AML-193 (cell line): ENCODE measurements around the gene TUBG2.
"Not testable (repeated sequence)": the region's sequence is repeated elsewhere in the genome, so short reads cannot be mapped to it uniquely, and the experiment has no call there.

Experiments
- DNase-seq, 2 experiments: peaks; one replicate each; lab custom pipeline; 2025; lab: John Stamatoyannopoulos, UW

The TUBG2 gene

DNA sequence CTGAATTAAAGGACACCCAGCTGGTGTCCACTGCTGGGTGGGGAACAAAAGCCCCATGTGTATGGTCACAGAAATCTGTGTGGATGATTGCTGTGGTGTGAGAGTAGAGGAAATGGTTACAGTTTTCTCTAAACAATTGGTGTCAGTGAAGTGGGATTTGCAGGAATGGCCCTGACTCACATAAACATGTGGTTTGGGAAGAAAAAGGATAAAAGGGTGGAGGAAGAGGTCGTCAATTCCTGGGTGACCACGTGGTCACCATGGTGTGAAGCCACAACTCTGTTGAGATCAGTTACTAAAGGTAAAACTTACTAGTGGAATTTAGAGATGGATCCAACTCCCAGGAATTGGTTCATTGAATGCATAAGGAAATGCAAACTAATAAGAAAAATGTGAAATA lies 3.6 kb upstream of the TUBG2 start:
- no peak for DNase-seq

DNA sequence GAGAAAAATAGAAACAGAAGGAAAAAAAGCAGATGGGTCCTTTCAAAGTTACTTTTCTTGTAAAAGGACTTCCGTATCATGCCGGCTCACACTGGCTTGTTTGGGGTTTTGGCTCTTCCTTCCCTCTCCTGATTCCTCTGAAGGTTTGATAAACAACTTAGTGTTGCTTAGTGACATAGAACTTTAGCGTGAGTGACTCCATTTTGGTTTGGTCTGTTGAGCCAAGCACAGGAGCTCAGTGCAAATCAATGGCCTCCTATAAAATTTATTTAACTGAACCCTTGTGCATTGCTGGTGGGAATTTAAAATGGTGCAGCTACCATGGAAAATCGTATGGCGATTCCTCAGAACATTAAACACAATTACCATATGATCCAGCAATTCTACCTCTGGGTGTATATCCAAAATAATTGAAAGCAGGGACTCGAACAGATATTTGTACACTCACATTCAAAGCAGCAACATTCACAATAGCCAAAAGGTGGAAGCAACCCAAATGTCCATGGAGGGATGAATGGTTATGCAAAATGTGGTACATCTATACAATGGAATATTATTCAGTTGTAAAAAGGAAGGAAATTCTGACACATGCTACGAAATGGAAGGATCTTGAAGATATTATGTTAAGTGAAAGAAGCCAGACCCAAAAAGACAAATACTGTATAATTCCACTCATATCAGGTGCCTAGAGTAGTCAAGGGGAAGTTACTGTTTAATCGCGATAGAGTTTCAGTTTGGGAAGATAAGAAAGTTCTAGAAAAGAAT lies 1.1 kb upstream of the TUBG2 start:
- no peak for DNase-seq

DNA sequence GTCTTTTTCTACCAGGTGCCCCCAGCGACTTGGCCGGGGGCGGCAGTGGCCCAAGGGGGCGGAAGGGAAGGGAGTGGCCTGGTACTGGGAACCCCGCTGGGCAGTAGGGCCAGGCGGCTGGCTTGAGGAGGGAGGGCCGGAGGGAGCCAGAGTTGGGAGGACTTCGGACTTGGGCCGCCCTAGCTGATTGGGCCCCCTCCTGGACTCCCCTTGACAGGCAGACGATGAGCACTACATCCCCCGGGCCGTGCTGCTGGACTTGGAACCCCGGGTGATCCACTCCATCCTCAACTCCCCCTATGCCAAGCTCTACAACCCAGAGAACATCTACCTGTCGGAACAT lies 819 bp downstream of the TUBG2 start:
- DNase-seq: not testable (repeated sequence)

DNA sequence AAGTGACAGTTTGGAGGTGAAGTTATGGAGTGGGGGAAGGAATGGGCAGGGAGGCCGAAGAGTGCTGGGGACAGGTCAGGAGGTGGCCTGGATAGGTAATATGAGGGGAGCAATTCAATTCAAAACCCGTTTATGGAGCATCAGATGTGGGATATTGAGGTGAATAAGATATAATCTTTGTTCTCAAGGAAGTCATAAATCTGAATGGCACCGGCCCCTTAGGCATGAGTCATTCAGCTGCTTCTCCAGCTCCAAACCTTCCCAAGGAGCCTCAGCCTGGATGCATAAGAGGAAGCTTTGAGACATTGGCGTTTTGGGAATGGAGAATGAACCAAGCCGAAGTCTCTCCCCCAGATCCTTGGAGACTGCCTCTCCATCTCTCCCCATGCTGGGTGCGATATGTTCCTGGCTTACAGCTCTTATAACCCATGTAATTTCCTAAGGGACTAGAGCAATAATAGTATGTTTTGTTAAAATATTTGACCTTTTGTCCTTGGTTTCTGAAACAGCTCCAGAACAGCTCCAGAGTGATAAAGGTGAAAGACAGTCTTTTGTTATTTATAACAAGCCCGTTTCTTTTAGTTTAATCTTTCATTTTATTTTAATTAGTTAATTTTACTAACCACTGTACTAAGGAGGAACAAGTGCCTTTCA lies 1.7 kb downstream of the TUBG2 start:
- DNase-seq: no peak

DNA sequence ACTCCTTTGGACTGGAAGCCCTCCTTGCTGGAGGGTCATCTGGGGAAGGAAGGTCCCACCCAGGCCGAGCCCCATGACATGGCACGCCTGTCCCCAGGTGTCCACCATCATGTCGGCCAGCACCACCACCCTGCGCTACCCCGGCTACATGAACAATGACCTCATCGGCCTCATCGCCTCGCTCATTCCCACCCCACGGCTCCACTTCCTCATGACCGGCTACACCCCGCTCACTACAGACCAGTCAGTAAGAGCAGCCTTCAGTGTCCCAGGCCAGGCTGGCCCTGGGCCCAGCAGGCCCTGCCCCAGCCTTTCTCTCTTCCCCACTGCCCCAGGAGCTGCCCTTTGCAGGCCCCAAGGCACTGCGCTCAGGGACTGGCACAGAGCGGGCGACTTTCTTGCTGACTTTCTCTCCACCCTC lies 6.5 kb downstream of the TUBG2 start:
- no peak for DNase-seq

DNA sequence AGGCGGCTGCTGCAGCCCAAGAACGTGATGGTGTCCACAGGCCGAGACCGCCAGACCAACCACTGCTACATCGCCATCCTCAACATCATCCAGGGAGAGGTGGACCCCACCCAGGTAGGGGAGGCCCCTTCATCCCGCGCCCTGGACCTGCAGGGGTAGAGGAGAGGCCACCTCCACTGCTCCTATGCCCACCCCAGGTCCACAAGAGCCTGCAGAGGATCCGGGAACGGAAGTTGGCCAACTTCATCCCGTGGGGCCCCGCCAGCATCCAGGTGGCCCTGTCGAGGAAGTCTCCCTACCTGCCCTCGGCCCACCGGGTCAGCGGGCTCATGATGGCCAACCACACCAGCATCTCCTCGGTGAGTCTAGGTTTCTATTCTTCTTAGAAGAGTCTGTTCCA lies 7.0 kb downstream of the TUBG2 start:
- DNase-seq: not testable (repeated sequence)

DNA sequence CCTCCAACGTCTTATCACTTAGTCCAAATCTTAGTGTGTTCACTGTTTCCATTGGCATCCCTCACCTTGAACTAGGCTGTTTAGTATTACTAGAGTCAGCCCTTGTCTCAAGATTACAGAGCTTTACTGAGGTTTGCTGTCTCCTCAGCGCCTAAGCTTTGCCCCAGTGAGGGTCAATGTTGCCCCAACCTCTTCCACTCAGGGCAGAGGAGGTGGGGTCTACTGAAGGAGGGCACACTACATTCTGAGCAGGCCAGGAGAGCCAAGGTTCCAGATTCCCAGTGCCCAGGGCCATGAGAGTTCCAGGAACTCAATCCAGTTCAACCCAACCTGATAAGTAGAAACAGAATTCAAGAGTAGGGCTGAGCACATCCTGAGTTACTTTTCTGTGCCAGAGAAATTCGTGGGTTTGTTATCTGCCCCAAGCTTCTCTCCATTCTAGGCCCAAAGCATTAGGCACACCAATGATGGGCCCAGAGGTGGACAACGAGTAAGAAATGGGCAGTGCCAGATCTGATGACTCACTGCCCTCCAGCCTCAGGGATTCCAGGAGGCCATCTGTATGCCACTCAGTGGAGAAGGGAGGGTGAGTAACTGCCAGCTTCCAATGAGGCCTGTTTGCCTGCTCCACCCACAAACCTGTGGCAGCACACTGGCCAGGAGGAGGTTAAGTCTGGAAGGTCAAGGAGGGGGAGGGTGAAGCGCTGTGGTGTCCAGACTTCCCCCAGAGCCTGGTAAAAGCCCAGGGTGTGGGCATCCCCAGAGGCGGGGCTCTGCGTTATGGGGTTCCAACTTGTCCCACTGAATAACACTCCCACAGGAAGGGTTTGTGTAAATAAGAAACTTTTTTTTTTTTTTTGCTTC lies 8.2 kb downstream of the TUBG2 start:
- no peak for DNase-seq

DNA sequence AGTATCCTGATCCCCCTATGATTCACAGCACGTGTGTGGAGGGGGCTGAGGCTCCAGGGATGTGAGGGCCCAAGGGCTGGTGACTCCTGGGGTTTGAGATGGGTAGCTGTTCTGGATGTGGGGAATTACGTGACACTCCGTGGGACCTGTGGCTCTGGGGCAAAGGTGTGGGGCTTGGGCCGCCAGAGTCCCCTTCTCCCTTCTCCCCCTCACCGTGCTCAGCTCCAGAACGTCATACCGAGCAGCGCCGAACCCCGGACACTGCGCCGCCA lies 10.6 kb downstream of the TUBG2 start:
- no peak for DNase-seq

DNA sequence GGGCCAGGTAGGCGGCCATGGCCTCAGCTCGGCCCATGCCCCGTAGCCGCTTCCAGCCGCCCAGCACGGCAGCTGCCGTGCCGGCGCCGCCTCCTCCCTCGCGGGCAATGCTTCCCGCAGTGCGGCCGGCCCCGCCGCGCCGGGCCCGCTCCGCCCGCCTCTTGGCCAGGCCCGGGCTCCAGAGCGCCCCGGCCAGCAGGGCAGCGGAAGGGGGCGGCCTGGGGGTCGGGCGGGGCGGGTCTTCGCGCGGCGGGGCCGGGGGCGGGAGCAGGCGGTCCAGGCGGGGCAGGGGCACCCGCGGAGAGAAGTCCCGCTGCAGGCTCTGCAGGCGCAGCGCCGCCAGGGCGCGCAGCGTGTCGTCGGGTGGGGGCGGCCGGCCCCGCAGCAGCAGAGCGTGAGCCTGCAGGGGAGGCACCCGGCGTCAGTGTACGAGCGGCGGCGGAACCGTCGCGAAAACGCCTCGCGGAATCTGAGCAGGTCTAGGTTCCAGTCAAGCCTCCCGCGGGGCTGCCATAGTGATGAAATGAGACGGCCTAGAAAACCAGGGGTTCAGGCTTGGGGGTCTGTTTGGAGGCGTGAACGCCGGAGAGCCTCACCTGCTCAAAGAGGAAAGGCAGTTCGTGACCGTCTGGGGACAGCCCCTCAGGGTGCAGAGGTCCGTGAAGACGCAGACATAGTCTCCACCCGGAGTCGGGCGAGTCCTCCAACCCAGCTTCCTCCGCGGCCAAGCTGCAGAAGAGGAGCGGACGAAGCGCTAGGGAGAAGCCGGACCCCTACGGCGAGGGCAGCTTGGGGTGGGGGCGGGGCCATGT lies 11.1 kb downstream of the TUBG2 start:
- DNase-seq: no peak

DNA sequence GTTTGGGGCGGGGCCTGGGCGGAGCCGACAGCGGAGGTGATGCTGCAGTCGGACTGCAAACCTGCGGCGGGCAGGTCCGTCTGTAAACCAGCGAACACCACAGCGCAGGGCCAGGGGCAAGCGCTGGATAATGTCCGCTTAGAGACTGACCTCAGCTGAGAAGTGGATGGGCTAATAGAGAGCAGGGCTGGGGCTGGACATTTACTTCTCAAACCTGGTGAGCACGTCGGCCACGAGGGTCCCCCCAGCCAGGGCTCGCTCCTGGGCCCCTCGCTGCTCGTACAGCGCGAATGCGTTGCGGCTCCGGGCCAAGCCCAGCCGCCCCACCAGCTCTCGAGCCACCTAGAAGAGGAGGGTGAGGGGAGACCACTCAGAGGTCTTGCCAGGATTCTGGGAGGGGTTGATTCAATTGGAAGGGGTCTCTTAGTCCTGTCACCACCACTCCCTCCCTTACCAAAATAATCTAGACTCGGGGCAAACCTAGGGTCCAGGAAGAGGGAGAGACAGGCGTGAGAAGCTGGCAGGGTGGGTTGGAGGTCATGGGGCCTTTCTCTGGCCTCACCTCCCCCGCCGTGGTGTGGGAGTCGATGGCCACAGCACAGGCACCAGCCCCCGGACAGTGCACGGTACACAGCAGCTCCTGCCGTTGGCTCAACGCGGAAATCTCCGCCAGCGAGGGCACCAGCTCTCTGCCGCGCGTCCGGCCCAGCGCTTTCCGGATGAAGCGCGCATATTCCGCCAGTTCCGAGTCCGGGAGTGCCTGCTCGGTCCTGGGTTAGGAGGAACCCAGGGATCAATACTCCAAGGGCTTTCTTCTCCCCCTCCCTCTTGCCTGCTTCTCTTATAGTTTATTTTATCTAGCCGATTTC lies 11.9 kb downstream of the TUBG2 start:
- no peak for DNase-seq

DNA sequence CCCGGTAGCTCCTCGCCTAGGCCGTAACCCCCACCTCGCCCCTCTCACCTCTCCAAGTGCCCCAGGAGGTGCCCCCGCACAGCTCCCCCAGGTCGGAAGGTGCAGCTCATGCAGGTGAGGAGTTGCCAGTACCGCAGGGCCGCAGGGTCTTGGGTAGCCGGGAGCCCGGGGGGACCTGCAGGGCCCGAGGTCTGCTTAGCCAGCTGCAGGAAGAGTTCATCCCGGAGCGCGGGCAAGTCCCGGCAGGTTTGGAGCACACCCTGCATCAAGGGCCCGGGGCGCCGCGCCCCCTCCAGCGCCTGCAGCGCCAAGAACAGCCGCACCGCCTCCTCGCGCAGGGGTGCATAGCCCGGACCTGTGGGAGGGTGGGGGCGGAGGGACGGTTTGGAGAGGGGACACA lies 13.0 kb downstream of the TUBG2 start:
- DNase-seq: no peak

DNA sequence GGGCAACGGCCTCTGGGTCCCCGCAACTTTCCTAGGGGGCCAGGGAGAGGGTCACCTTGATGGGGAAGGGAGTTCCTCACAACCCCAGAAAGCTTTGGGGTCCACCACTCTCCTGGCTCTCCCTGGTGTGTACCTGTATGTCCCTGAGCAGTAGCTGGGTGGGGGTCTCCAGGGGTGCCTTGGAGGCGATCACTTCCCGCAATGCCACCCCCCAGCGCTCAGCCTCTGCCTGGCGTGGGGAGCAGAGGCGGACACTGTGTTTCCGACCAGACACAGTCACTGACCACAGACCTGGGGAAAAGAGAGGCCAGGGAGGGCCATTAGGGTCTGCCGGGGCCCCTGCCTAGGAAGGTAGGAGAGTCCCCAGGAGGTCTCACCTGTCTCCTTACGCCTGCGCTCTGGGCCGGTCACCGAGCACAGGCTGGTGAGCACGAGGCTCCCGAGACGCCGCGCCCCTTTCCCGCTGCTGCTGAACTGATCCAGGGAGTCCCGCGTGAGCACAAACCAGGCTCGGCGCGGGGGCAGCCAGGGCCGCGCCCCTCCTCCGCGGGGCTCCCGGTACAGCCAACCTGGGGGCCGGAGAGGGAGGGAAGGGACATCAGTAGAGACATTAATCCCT lies 14.3 kb downstream of the TUBG2 start:
- DNase-seq: no peak

DNA sequence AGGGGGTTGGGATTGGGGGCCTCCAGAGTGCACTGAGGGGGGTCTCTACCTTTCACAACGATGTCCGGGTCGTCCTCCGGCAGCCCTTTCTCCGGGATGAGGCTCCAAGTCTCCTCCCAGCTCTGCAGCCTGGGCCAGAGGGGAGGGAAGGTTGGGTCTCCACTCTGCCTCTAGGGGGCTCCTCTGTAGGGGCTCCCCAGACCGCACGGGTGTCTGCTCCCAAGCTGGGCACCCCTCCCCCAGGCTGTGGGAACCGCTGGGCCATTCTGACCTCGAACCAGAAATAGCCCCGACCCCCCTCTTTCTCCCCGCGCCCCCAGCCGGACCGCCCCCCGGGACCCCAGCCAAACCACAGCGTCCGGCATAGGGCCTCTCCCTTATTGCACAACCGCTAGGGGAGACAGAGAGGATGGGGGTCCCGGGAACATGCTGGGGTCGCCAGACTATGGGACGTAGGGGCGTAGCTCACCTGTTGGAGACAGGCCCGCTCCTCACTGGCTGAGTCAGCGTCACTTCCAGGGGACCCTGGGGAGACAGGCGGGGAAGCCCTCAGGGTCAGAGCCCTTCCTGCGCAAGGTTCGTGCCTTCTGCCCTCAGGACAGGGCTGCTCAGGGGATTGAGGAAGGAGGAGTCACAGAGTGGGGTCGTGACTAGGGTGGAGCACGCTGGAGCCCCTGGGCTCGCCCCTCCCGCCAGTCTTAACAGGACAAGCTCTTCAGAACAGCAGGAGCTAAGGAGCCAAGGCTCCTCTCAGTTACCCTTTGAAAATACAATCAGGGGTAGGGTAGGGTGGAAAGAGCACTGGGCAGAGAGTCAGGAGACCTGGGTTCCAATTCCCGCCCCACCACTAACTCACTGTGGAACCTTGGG lies 15.0 kb downstream of the TUBG2 start:
- DNase-seq: peak; percentile 29 to 45

DNA sequence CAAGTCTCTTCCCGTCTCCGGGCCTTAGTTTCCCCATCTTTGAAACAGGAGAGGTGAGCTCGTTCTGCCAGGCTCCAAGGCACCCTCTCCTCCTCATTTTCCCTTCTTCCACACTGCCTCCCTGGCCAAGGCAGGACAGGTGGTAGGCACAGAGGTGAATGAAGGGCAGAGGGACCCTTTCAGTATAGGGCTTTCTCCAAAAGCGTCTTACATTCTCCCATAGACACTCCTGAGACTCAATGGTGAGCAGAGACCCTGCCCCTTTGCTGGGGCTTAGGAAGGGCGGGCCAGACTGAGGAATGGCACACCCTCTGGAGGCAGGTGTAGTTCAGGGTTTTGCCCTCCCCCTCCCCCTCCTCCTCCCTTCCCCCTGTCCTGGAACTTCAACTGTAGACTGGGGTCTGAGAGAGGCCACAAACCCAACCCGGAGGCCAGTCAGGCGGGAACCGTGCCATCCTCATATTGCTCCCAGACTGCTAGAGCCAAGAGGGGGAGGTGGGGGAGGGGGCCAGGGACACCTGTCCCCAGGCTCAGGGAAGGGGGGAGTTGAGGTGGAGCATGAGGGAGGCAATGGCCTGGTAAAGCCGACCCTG lies 15.8 kb downstream of the TUBG2 start:
- DNase-seq: no peak

DNA sequence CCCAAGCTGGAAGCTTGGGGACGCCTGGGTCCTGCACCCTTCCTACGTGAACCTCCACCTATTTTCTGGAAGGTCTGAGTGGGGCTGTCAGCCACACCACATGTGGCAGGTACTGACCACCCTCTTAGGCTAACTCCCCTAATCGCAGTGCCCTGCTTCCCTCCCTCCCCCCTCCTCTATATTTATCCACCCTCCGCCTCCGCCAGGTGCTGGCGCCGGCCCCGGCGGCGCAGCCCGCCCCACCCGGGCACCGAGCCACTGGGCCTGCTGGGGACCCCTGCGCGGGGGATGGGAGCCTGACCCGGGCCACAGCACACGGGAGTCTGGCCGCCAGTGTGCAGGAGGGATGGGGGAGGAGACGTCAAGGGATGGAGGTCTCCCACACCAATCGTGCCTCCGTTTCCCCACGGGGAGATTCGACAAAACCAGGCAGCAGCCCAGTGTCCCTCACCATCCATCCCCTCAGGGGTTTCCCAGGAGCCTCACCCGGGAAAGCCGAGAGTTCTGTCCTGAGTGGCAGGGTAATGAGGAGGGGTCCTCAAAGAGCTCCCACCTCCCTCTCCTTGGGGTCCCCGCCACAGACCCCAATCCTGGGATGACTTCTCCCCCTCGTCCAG lies 16.4 kb downstream of the TUBG2 start:
- no peak for DNase-seq

DNA sequence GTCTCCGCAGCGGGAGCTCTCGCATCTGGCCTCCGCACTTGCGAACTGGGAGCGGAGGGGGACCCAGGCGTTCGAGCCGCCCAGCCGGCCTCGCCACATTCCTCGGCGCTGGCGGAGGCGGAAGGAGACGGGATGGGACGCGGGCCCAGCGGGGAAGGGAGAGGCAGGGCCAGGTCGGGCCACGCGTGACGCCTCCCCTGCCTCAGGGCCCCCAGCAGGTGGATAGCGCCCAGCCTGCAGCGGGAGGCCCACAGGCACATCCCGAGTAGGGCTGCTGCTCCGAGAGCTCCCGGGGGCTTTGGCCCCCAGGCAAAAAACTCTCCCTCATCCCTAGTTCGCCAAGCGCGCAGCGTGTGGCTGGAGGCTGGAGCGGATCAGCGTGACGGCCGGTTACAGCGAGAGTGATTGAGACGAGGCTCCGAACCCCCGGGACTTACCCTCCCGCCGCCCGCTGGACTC lies 16.9 kb downstream of the TUBG2 start:
- DNase-seq: no peak

DNA sequence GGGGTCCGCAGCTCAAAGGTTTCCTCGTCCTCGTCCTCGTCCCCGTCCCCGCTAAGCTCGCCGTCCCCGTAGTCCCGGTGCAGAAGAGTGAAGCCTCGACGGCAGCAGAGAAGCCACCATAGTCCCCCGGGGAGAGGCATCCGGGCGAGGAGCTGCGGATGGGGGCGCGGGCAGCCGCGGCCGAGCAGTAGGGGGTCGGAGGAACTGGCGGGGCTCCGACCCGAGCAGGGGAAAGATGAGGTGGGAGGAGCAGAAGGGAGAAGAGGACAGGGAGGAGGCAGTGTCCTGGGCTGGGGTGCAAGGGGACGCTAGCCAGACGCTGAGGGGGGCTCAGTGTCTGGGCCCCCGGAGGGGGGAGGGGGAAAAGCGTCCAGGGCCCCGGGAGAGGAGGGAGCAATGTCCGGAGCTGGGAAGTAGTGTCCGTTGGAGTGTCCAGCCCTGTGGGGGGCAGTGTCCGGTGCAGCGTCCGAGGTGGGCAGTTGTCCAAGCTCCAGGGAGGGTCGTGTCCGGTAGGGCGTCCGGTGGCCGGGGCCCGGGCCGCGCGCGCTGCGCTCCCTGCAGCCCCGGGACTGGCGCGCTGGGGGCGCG lies 17.4 kb downstream of the TUBG2 start, which contains the start of gene PLEKHH3:
Gene PLEKHH3, minus strand, starts transcription at position 571 of the 588 bp plus-strand sequence. Its CDS starts 431 bp downstream, at position 140.
- no peak for DNase-seq
